HFF-Myc (cell line): ENCODE data around the gene LIN37.

Experiments
- DNase-seq: peaks from one replicate; pipeline ENCODE4 v3.0.0-alpha.2; 2011; ENCODE audit warnings: low read depth; ENCODE audit errors: extremely low read depth
- H3K4me3 ChIP-seq: replicated peaks from 2 replicates; pipeline ENCODE4 v1.5.1; 2011; ENCODE audit warnings: low read depth, mild to moderate bottlenecking, control low read depth, low read length
- TF ChIP-seq, protein P1 (sequence below): IDR thresholded peaks from 2 replicates; pipeline ENCODE4 v1.5.1; 2012; ENCODE audit warnings: mild to moderate bottlenecking, low read depth, low read length, control low read depth; ENCODE audit errors: missing control alignments

LIN37 gene

DNA sequence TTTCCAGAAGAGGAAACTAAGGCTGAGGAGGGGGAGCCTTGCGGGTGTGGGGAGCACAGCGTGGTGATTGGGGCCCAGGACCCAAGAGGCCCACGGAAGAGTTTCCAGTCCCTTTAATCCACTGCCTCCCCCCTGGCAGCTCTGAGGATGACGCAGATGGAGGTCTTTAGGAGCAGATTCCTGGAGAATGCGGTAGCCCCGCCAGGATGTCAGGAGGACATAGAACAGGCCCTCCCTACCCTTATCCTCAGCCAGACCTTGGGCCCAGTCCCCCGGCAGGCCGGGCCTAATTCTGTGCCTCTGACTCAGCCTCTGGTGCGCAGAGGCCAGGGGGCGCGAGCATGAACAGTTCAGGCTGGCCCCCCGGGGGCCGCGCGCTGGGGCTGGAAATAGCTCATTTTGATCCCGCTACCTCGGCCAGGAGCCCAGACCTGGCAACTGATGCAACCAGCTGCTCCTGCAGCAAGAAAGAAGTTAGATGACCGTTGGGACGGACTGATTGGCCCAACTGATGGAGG is 8.9 kb downstream of the LIN37 start:
- TF ChIP-seq, protein P1, sequence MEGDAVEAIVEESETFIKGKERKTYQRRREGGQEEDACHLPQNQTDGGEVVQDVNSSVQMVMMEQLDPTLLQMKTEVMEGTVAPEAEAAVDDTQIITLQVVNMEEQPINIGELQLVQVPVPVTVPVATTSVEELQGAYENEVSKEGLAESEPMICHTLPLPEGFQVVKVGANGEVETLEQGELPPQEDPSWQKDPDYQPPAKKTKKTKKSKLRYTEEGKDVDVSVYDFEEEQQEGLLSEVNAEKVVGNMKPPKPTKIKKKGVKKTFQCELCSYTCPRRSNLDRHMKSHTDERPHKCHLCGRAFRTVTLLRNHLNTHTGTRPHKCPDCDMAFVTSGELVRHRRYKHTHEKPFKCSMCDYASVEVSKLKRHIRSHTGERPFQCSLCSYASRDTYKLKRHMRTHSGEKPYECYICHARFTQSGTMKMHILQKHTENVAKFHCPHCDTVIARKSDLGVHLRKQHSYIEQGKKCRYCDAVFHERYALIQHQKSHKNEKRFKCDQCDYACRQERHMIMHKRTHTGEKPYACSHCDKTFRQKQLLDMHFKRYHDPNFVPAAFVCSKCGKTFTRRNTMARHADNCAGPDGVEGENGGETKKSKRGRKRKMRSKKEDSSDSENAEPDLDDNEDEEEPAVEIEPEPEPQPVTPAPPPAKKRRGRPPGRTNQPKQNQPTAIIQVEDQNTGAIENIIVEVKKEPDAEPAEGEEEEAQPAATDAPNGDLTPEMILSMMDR: no peak
- H3K4me3 ChIP-seq: peak overlapping the region; percentile 97
- DNase-seq: no peak

DNA sequence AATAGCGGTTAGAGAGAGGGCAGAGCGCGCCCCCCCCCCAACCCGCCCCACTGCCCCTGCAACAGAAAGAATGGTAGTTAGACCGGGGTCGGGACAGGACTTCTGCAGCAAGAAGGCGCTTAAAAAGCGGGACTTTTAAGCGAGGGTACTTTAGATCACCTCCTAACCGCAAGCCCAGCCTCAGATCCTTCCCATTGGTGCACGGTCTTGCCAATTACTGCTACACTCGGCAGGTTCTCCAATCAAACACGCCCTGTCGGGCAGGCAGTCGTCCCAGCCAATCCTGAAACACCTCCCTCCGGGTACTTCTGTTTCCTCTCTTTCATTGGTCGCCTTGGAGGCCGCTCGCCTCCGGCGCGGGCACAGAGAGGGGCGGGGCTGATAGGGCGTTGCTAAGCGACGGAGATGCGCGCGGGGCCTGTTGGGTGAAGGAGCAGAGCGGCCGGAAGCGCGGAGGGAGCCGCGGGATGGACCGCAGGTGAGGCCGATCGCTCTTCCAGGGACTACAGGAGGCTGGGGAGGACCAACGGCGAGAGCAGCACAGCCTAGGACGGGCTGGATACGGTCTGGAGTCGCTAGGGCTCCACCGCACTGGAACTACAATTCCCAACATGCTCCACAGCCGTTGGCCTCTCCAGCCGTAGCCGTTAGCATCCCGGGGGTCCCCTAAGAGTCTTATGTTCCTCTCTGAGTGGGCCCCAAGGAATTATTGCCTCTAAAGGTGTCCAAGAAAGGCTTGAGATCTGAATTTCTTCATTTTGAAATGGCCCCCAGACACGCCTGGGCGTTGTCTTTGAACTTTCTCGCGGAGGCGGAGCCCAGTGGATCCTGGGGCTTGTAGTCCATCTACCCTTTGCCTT is 9.6 kb downstream of the LIN37 start, which contains the start of gene PROSER3:
Gene PROSER3, plus strand, starts transcription at position 428 of the 860 bp plus-strand sequence. Its CDS starts 40 bp downstream, at position 468.
- TF ChIP-seq, protein P1: no peak
- H3K4me3 ChIP-seq: peak within 1 kb of the TSS; percentile 97
- DNase-seq: peak; percentile 100

DNA sequence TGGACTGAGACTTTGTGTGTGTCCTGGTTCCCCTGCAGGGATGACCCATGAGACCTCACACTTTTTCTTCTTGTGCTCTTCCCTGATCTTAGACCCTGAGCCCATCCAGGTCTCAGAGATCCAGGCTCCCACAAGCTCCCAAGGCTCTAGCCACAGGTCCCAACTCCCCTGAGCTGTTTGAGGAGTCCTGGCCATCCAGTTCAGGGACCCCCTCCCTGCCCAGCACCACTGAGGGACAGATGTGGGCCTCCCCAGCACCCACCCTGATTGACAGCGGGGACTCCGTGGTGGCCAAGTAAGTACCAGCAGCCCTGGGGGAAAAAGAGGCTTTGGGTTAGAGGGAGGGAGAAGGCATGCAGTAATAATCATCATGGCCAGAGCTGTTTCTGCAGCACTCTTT is 11.3 kb downstream of the LIN37 start:
- TF ChIP-seq, protein P1: no peak
- H3K4me3 ChIP-seq: peak overlapping the region; percentile 97; the same call in 1 of the 2 replicates
- no peak for DNase-seq

DNA sequence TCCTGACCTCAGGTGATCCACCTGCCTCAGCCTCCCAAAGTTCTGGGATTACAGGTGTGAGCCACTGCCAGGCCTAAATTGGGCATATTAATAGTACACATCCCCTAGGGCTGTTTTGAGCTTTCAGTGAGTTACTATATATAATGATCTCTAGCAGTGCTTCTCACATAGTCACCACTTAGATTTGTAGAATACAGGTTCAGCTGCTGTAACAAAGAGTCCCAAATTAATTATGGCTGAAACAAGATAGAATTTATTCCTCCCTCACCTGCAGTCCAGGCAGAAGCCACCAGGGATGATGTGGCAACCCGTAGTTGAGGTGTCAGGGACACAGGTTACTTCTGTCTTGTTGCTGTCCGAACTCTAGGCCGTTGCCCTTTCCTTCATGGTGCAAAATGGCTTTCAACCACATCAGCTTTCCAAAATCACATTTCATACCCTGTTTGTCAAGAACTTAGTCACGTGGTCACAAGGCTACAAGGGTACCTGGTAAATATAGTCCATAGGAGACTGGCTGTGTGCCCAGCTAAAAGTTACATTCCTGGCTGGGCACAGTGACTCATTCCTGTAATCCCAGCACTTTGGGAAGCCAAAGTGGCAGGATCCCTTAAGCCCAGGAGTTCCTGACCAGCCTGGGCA is 12.5 kb downstream of the LIN37 start:
- H3K4me3 ChIP-seq: no peak overlapping the region
- TF ChIP-seq, protein P1: no peak
- no peak for DNase-seq

DNA sequence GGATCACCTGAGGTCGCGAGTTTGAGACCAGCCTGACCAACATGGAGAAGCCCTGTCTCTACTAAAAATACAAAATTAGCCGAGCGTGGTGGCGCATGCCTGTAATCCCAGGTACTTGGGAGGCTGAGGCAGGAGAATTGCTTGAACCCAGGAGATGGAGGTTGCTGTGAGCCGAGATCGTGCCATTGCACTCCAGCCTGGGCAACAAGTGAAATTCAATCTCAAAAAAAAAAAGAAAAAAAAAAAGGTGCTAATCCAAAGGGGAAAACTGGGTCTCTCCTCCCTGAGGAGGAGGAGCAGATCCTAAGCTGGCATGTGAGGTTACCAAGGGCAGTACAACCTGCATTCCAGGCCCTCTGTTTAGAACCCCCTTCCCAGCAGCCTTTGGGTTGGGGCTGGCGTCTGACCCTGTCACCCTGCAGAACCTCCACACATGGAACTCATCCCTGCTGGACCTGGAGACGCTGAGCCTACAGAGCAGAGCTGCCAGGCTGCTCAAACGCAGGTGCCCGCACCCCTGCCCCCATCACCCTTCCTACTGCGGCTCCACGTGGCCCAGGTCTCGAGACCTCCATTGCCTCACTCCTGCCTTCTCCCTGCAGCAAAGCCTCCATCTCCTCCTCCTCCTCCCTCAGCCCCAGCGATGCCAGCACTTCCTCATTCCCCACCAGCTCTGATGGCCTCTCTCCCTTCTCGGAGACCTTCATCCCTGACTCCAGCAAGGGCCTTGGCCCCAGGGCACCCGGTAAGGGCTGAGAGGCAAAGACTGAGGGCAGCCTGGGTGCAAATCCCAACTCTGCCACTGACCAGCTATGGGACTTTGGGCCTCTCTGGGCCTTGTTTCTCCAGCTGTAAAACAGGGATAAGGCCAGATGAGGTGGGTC is 16.3 kb downstream of the LIN37 start:
- no peak for DNase-seq
- H3K4me3 ChIP-seq: no peak overlapping the region
- TF ChIP-seq, protein P1: no peak

DNA sequence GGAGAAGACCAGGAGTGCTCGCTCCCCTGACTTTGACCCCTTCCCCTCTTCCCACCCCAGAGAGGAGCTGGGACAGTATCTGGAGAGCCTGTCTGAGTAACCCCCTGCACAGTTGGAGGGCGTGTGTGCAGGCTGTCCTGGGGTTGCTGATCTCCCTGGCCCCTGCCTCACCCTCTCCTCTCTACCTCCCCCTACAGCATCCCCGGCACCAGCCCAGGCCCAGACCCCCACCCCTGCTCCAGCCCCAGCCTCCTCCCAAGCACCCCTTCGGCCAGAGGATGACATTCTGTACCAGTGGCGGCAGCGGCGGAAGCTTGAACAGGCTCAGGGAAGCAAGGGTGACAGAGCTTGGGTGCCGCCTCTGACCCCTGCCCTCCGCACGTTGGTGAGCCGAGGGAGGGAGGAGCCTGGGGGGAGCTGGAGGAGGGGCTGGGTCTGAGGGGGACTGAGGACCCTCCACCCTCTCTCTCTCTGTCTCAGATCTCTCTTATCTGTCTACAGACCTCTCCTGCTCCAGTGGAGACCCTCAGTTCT is 18.3 kb downstream of the LIN37 start:
- H3K4me3 ChIP-seq: no peak overlapping the region
- TF ChIP-seq, protein P1: no peak
- no peak for DNase-seq
